ENCODE results near the gene COX7B2. TPM values are rescaled to one million over a fixed set of nuclear protein-coding genes. Genes with fewer than 3 reads are reported as not detected.

COX7B2 gene, protein sequence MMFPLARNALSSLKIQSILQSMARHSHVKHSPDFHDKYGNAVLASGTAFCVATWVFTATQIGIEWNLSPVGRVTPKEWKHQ
- not detected for polyA plus RNA-seq
- long read RNA-seq, donor 1: 0 reads
- long read RNA-seq, donor 2: 0 reads
- long read RNA-seq, donor 3: 0 reads
- long read RNA-seq, donor 4: 0 reads
- long read RNA-seq, donor 5: 0 reads
- long read RNA-seq, donor 6: 0 reads
- long read RNA-seq, donor 7: 0 reads
- long read RNA-seq, donor 8: 0 reads
- long read RNA-seq, donor 9: 0 reads
- long read RNA-seq, donor 10: 0 reads

DNA sequence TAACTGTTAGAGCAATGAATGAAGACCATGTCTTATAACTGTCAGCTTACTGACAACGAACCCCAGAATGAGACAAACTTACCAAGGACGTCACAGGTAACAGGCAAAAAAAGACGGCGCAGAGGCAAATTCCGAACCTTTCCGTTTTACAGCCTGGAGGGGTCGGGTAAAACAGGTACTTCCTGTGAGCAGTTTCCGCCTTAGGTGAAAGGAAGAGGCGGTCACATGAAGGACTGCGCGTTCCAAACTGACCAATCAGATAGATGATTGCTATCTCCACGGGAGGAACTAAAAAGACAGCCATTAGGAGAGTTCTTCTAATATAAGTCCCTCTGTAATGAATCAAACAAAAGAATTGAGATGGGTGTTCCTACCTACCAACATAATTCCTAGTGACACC is at the start of gene COX7B2:
COX7B2 (minus strand) TSS at position 168 of the 400 bp plus-strand sequence. CDS start 174,053 bp downstream, outside the sequence.
- Histone ChIP-seq H3K27me3 (ENCODE audit: control insufficient read depth in 3 of 3, insufficient read depth in 3 of 3, low read length in 3 of 3) (no peaks in the 10 kb centered on the region), H3K9me3 (ENCODE audit: control insufficient read depth in 2 of 2, insufficient read depth in 1 of 2, low read depth in 1 of 2, low read length in 1 of 2) (no peaks in the 10 kb centered on the region), H3K4me1 (ENCODE audit: control insufficient read depth in 3 of 3, insufficient read depth in 2 of 3, low read depth in 1 of 3, low read length in 2 of 3) (no peaks in the 10 kb centered on the region), H3K4me3 (ENCODE audit: low read depth in 1 of 3, low read length in 3 of 3) (no peak within 1 kb of the TSS), H3K27ac (ENCODE audit: low read depth in 1 of 3, low read length in 2 of 3) (no peak within 1 kb of the TSS), H3K36me3 (ENCODE audit: control insufficient read depth in 3 of 3, insufficient read depth in 2 of 3, low read depth in 1 of 3, low read length in 3 of 3) (no peaks in the 10 kb centered on the region)
- FAIRE-seq: no peak
- WGBS, 3 donors: 89% methylated on average over 12 of the region's 12 CpGs
- no peak for DNase-seq

DNA sequence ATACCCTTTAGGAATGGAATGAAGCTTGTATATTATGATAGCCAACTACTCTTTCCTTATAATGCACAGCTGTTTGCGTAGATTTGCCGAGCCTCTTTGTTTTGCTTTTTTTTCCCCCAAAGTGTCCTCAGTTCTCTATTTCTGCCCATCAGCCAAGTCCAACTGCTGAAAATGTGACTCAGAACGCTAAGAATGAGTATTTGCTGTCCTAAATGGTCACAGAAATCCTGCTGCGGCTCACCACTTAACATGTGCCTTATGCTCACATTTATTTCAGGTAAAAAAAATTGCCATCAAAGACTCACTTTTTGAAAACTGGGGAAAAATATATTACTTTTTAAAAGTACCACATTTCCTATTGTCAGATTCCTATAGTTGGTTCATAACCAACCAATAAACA is 47.4 kb upstream of the COX7B2 start:
- Histone ChIP-seq H3K36me3 (ENCODE audit: control insufficient read depth in 3 of 3, insufficient read depth in 2 of 3, low read depth in 1 of 3, low read length in 3 of 3) (no peaks in the 10 kb centered on the region), H3K27ac (ENCODE audit: low read depth in 1 of 3, low read length in 2 of 3) (no peak overlapping the region), H3K4me3 (ENCODE audit: low read depth in 1 of 3, low read length in 3 of 3) (no peak overlapping the region), H3K4me1 (ENCODE audit: control insufficient read depth in 3 of 3, insufficient read depth in 2 of 3, low read depth in 1 of 3, low read length in 2 of 3) (no peaks in the 10 kb centered on the region), H3K27me3 (ENCODE audit: control insufficient read depth in 3 of 3, insufficient read depth in 3 of 3, low read length in 3 of 3) (no peaks in the 10 kb centered on the region), H3K9me3 (ENCODE audit: control insufficient read depth in 2 of 2, insufficient read depth in 1 of 2, low read depth in 1 of 2, low read length in 1 of 2) (no peaks in the 10 kb centered on the region)
- no peak for DNase-seq
- no peak for FAIRE-seq
- WGBS, 3 donors: 54 to 85% (median 78%) methylated on average over 4 of the region's 4 CpGs

DNA sequence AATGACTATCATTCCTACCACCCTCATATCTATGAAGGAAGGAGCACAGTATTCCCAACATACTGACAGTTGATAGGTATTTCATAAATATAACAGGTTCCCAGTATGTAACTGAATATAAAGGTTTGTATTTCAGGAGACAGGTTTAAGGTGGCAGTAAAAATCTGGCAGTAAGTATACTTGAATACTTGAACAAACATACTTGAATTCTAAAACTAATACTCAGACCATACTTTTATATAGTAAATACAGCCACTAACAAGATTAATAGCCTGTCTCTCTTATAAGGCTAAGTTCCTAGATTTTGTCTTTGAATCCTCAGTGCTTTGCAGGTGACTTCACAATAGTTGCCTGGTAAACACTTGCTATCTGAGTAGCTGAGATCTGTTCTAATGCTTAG is 46.6 kb upstream of the COX7B2 start:
- FAIRE-seq (no peak), DNase-seq (no peak)
- no peak overlapping the region for H3K27ac ChIP-seq (ENCODE audit: low read depth in 1 of 3, low read length in 2 of 3)
- no peaks in the 10 kb centered on the region for H3K36me3 ChIP-seq (ENCODE audit: control insufficient read depth in 3 of 3, insufficient read depth in 2 of 3, low read depth in 1 of 3, low read length in 3 of 3)
- no peaks in the 10 kb centered on the region for H3K27me3 ChIP-seq (ENCODE audit: control insufficient read depth in 3 of 3, insufficient read depth in 3 of 3, low read length in 3 of 3)
- no peak overlapping the region for H3K4me3 ChIP-seq (ENCODE audit: low read depth in 1 of 3, low read length in 3 of 3)
- no peaks in the 10 kb centered on the region for H3K4me1 ChIP-seq (ENCODE audit: control insufficient read depth in 3 of 3, insufficient read depth in 2 of 3, low read depth in 1 of 3, low read length in 2 of 3)
- no peaks in the 10 kb centered on the region for H3K9me3 ChIP-seq (ENCODE audit: control insufficient read depth in 2 of 2, insufficient read depth in 1 of 2, low read depth in 1 of 2, low read length in 1 of 2)

DNA sequence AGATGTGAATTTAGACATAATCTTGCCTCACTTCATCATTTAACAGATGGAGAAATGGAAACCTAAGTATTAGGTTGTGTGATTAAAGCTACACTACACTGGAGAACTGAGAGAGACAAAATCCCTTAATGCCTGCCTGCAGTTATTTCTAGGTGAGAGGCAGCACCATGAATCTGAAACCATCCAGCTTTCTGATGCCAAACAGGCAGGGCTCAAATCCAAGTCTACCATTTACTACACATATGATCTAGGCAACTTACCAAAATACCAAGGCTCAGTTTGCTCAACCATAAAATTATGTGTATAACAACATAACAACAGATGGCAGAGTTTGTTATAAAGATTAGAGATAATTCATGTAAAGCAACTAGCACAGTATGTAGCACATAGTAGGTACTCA is 45.6 kb upstream of the COX7B2 start:
- Histone ChIP-seq H3K4me3 (ENCODE audit: low read depth in 1 of 3, low read length in 3 of 3) (no peak overlapping the region), H3K9me3 (ENCODE audit: control insufficient read depth in 2 of 2, insufficient read depth in 1 of 2, low read depth in 1 of 2, low read length in 1 of 2) (no peaks in the 10 kb centered on the region), H3K27ac (ENCODE audit: low read depth in 1 of 3, low read length in 2 of 3) (no peak overlapping the region), H3K36me3 (ENCODE audit: control insufficient read depth in 3 of 3, insufficient read depth in 2 of 3, low read depth in 1 of 3, low read length in 3 of 3) (no peaks in the 10 kb centered on the region), H3K27me3 (ENCODE audit: control insufficient read depth in 3 of 3, insufficient read depth in 3 of 3, low read length in 3 of 3) (no peaks in the 10 kb centered on the region), H3K4me1 (ENCODE audit: control insufficient read depth in 3 of 3, insufficient read depth in 2 of 3, low read depth in 1 of 3, low read length in 2 of 3) (no peaks in the 10 kb centered on the region)
- DNase-seq: no peak
- FAIRE-seq: no peak

DNA sequence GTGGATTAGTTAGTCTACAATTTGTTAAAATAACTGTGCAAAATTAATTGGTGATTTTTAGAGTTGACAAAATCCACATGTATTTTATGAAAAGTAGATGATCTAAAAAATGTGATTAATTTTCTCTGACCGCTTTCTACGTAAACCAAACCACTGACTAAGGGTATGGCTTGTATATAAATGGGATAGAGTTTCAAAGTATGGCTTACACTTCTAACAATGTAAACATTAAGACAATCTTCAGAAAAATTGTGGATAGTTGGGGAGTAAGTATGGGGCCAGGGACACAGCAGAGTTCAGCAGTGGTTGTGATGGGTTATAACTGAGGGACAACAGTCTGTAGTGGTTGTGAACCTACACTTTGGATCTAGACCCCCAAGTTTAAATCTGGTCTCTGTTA is 44.5 kb upstream of the COX7B2 start:
- DNase-seq: no peak
- FAIRE-seq: peak; percentile 10
- Histone ChIP-seq H3K4me3 (ENCODE audit: low read depth in 1 of 3, low read length in 3 of 3) (no peak overlapping the region), H3K27ac (ENCODE audit: low read depth in 1 of 3, low read length in 2 of 3) (no peak overlapping the region), H3K4me1 (ENCODE audit: control insufficient read depth in 3 of 3, insufficient read depth in 2 of 3, low read depth in 1 of 3, low read length in 2 of 3) (no peaks in the 10 kb centered on the region), H3K36me3 (ENCODE audit: control insufficient read depth in 3 of 3, insufficient read depth in 2 of 3, low read depth in 1 of 3, low read length in 3 of 3) (no peaks in the 10 kb centered on the region), H3K27me3 (ENCODE audit: control insufficient read depth in 3 of 3, insufficient read depth in 3 of 3, low read length in 3 of 3) (no peaks in the 10 kb centered on the region), H3K9me3 (ENCODE audit: control insufficient read depth in 2 of 2, insufficient read depth in 1 of 2, low read depth in 1 of 2, low read length in 1 of 2) (no peaks in the 10 kb centered on the region)
- 71 to 99% (median 87%) methylated on average over 2 of the region's 2 CpGs for WGBS, 3 donors

DNA sequence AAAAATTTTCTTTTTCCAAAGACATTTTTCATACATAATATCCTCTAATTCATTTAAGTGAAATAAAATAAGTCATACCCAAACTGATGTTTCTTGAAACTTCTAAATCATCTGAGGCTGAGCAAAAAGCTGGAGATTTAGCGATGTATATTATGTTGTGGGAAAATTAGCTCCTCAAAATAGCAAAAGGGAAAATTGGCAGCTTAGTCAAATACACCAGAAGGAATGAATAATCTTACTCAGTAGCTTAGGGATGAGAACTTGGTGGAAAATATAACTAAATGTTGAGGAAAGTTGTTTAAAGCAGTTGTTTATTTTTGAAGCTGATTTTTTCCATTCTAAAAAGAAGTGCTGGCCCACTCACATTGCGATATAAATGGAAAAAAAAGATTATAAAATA is 43.4 kb upstream of the COX7B2 start:
- whole genome bisulfite sequencing, 3 donors: 56 to 88% (median 86%) methylated on average over 2 of the region's 2 CpGs
- no peak overlapping the region for H3K27ac ChIP-seq (ENCODE audit: low read depth in 1 of 3, low read length in 2 of 3)
- no peaks in the 10 kb centered on the region for H3K27me3 ChIP-seq (ENCODE audit: control insufficient read depth in 3 of 3, insufficient read depth in 3 of 3, low read length in 3 of 3)
- FAIRE-seq: no peak
- no peaks in the 10 kb centered on the region for H3K9me3 ChIP-seq (ENCODE audit: control insufficient read depth in 2 of 2, insufficient read depth in 1 of 2, low read depth in 1 of 2, low read length in 1 of 2)
- H3K4me1 ChIP-seq (ENCODE audit: control insufficient read depth in 3 of 3, insufficient read depth in 2 of 3, low read depth in 1 of 3, low read length in 2 of 3): no peaks in the 10 kb centered on the region
- no peak for DNase-seq
- H3K4me3 ChIP-seq (ENCODE audit: low read depth in 1 of 3, low read length in 3 of 3): no peak overlapping the region
- H3K36me3 ChIP-seq (ENCODE audit: control insufficient read depth in 3 of 3, insufficient read depth in 2 of 3, low read depth in 1 of 3, low read length in 3 of 3): no peaks in the 10 kb centered on the region

DNA sequence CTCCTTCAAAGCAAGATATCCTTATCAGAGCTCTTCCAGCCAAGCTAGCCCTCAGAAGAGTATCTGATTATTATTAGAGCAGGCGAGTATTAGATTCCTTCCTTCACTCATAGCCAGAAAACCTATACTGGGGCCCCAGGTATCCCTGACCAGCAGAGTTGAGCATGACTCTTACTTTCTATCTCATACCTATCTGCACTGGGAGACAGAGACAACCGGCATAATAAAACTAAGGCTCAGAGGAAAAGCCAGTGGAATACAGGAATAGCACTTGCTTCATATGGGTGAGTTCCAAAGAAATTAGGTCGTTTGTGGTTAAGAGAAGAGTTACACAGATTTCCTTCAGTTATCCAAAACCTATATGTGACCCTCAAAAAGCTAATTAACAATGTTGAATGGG is 41.8 kb upstream of the COX7B2 start:
- no peak for DNase-seq
- Histone ChIP-seq H3K9me3 (ENCODE audit: control insufficient read depth in 2 of 2, insufficient read depth in 1 of 2, low read depth in 1 of 2, low read length in 1 of 2) (no peaks in the 10 kb centered on the region), H3K4me1 (ENCODE audit: control insufficient read depth in 3 of 3, insufficient read depth in 2 of 3, low read depth in 1 of 3, low read length in 2 of 3) (no peaks in the 10 kb centered on the region), H3K4me3 (ENCODE audit: low read depth in 1 of 3, low read length in 3 of 3) (no peak overlapping the region), H3K36me3 (ENCODE audit: control insufficient read depth in 3 of 3, insufficient read depth in 2 of 3, low read depth in 1 of 3, low read length in 3 of 3) (no peaks in the 10 kb centered on the region), H3K27me3 (ENCODE audit: control insufficient read depth in 3 of 3, insufficient read depth in 3 of 3, low read length in 3 of 3) (no peaks in the 10 kb centered on the region), H3K27ac (ENCODE audit: low read depth in 1 of 3, low read length in 2 of 3) (no peak overlapping the region)
- WGBS, 3 donors: 80% methylated on average over 3 of the region's 3 CpGs
- FAIRE-seq: no peak

DNA sequence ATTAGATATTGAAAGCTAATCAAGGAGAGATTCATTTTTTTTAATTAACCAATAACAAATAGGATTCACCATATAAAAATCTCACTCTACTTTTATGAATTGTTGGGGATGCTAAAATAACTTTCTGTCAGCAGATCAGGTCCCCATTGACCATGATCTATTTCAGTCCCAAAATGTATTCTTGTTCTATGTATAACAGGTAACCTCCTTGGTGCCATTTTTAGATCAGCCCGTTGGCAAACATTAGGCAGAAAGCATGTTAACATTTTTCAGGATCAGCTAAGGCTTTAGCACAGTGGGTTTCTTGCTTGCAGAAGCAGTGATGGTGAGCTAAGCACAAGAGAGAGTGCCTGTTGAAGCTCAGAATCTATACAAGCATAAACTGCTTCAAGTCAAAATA is 40.8 kb upstream of the COX7B2 start:
- Histone ChIP-seq H3K36me3 (ENCODE audit: control insufficient read depth in 3 of 3, insufficient read depth in 2 of 3, low read depth in 1 of 3, low read length in 3 of 3) (no peaks in the 10 kb centered on the region), H3K4me1 (ENCODE audit: control insufficient read depth in 3 of 3, insufficient read depth in 2 of 3, low read depth in 1 of 3, low read length in 2 of 3) (no peaks in the 10 kb centered on the region), H3K27me3 (ENCODE audit: control insufficient read depth in 3 of 3, insufficient read depth in 3 of 3, low read length in 3 of 3) (no peaks in the 10 kb centered on the region), H3K9me3 (ENCODE audit: control insufficient read depth in 2 of 2, insufficient read depth in 1 of 2, low read depth in 1 of 2, low read length in 1 of 2) (no peaks in the 10 kb centered on the region), H3K27ac (ENCODE audit: low read depth in 1 of 3, low read length in 2 of 3) (no peak overlapping the region), H3K4me3 (ENCODE audit: low read depth in 1 of 3, low read length in 3 of 3) (no peak overlapping the region)
- WGBS, 3 donors: 75 to 79% (median 76%) methylated on average over 1 of the region's 1 CpG
- FAIRE-seq: no peak
- DNase-seq: no peak

DNA sequence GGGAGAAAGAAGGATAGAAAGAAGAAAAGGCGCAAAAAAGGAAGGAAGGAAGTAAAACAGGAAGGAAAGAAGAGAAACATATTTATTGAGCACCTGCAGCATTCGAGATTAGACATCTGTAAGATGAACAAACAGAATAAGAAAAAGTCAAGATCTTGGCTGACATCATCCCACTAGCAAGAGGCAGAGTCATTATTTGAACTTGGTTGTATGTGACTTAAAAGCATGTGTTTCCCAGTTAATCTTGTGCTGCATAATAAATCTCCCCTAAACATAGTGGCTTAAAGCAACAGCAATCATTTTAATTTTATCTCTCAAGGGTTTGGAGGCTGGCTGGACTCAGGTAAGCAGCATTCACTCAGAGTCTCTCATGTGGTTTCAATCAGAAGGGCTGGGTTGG is 38.5 kb upstream of the COX7B2 start:
- Histone ChIP-seq H3K4me3 (ENCODE audit: low read depth in 1 of 3, low read length in 3 of 3) (no peak overlapping the region), H3K27ac (ENCODE audit: low read depth in 1 of 3, low read length in 2 of 3) (no peak overlapping the region), H3K9me3 (ENCODE audit: control insufficient read depth in 2 of 2, insufficient read depth in 1 of 2, low read depth in 1 of 2, low read length in 1 of 2) (no peaks in the 10 kb centered on the region), H3K36me3 (ENCODE audit: control insufficient read depth in 3 of 3, insufficient read depth in 2 of 3, low read depth in 1 of 3, low read length in 3 of 3) (no peaks in the 10 kb centered on the region), H3K4me1 (ENCODE audit: control insufficient read depth in 3 of 3, insufficient read depth in 2 of 3, low read depth in 1 of 3, low read length in 2 of 3) (no peaks in the 10 kb centered on the region), H3K27me3 (ENCODE audit: control insufficient read depth in 3 of 3, insufficient read depth in 3 of 3, low read length in 3 of 3) (no peaks in the 10 kb centered on the region)
- DNase-seq (no peak), FAIRE-seq (no peak)
- WGBS, 3 donors: 23 to 42% (median 37%) methylated on average over 2 of the region's 2 CpGs

Measured in small intestine (tissue), 16 donors.